PC-9 (cell line): Measurements from ENCODE around the gene DIAPH2.

ENCODE experiments used
- EZH2 ChIP-seq: fragments of 200-600 bp; sonication (generic); IDR thresholded peaks from 2 replicates; pipeline ENCODE4 v1.8.0; 2017; ENCODE audit warnings: antibody characterized with exemption, low read depth
- TF ChIP-seq, protein P1 (sequence below): fragments of 200-600 bp; sonication (generic); conservative IDR thresholded peaks from 2 replicates; pipeline ENCODE4 v1.6.1; 2017; ENCODE audit warnings: mixed run types, antibody characterized with exemption, mild to moderate bottlenecking, moderate library complexity

DNA sequence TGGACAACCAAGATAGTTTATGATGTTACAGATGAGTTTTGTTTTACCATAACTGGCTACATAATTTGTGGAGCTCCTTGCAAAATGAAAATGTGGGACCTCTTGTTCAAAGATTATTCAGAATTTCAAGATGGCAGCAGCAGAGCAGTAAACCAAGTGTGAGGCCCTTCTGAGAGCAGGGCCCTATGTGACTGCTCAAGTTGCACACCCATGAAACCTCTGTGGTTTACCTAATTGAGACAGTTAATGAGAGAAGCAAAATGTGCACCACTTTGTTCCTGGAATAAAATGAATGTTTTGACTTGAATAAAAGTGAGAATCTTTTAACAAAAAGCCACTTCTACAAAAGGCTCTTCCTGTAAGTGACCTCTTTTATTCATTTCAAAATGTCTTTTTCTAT is 718.3 kb downstream of the DIAPH2 start:
- TF ChIP-seq, protein P1, sequence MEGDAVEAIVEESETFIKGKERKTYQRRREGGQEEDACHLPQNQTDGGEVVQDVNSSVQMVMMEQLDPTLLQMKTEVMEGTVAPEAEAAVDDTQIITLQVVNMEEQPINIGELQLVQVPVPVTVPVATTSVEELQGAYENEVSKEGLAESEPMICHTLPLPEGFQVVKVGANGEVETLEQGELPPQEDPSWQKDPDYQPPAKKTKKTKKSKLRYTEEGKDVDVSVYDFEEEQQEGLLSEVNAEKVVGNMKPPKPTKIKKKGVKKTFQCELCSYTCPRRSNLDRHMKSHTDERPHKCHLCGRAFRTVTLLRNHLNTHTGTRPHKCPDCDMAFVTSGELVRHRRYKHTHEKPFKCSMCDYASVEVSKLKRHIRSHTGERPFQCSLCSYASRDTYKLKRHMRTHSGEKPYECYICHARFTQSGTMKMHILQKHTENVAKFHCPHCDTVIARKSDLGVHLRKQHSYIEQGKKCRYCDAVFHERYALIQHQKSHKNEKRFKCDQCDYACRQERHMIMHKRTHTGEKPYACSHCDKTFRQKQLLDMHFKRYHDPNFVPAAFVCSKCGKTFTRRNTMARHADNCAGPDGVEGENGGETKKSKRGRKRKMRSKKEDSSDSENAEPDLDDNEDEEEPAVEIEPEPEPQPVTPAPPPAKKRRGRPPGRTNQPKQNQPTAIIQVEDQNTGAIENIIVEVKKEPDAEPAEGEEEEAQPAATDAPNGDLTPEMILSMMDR, result no peak
- no peak for TF ChIP-seq EZH2
